Measurements from ENCODE around the gene IMMP2L. TPM values are rescaled to one million over a fixed set of nuclear protein-coding genes. Genes with fewer than 3 reads are reported as not detected.

IMMP2L gene
- total and polyA plus RNA-seq, 4 donors = 7.3 to 21.1 (median 12.4) TPM

- DNase-seq (ENCODE audit: low spot score) = no peak
- no peaks in the 10 kb centered on the region for H3K4me1 ChIP-seq (ENCODE audit: control insufficient read depth in 4 of 4, insufficient read depth in 4 of 4, low read length in 3 of 4)
- TF ChIP-seq HNF4G (IDR thresholded peaks at IDR 0.05) = no peak
- no peak for TF ChIP-seq NR2F2 (IDR thresholded peaks at IDR 0.05)
- TF ChIP-seq ZBTB33 (IDR thresholded peaks at IDR 0.05) = no peak
- TF ChIP-seq FOXA1 (IDR thresholded peaks at IDR 0.05) = no peak
- TF ChIP-seq EGR1 (IDR thresholded peaks at IDR 0.05; ENCODE audit: low read depth in 2 of 2) = no peak
- no peak for TF ChIP-seq GABPA (IDR thresholded peaks at IDR 0.05 in 1 of 2, conservative IDR thresholded peaks at IDR 0.05 in 1 of 2)
- TF ChIP-seq CTCF (IDR thresholded peaks at IDR 0.05; ENCODE audit: low read depth, low read length, missing input control) = no peak
- no peak for TF ChIP-seq SP1 (IDR thresholded peaks at IDR 0.05)
- no peak for TF ChIP-seq MAX (IDR thresholded peaks at IDR 0.05)
- TF ChIP-seq HNF4A (conservative IDR thresholded peaks at IDR 0.05) = no peak
- TF ChIP-seq REST (IDR thresholded peaks at IDR 0.05) = no peak
- no peak for TF ChIP-seq TAF1 (conservative IDR thresholded peaks at IDR 0.05)
- TF ChIP-seq FOXA2 (IDR thresholded peaks at IDR 0.05) = no peak
- no peak for TF ChIP-seq RXRA (IDR thresholded peaks at IDR 0.05)
- TF ChIP-seq RAD21 (IDR thresholded peaks at IDR 0.05) = no peak
- TF ChIP-seq YY1 (IDR thresholded peaks at IDR 0.05) = no peak
- TF ChIP-seq JUND (IDR thresholded peaks at IDR 0.05) = no peak
- TF ChIP-seq ATF3 (IDR thresholded peaks at IDR 0.05) = no peak
- no peaks in the 10 kb centered on the region for H3K9me3 ChIP-seq (ENCODE audit: control insufficient read depth in 4 of 4, low read length in 3 of 4)
- no peaks in the 10 kb centered on the region for H3K27me3 ChIP-seq (ENCODE audit: control insufficient read depth in 4 of 4, insufficient read depth in 4 of 4, low read length in 3 of 4)
- H3K4me3 ChIP-seq (ENCODE audit: low read depth in 1 of 3, low read length in 3 of 3) = no peak overlapping the region
- H3K27ac ChIP-seq (ENCODE audit: low read depth in 1 of 2, low read length in 2 of 2) = no peak overlapping the region
- H3K9ac ChIP-seq (ENCODE audit: low read depth in 1 of 2, low read length in 2 of 2) = no peak overlapping the region
- WGBS = 91% methylated on average over 3 of the region's 3 CpGs
- no peaks in the 10 kb centered on the region for H3K36me3 ChIP-seq (ENCODE audit: control insufficient read depth in 4 of 4, insufficient read depth in 3 of 4, low read depth in 1 of 4, low read length in 3 of 4)
Observed at GRCh38 chr7:111261496-111261895, 300.8 kb downstream of the IMMP2L start.

Data from liver (tissue), 9 donors.